Subcutaneous adipose tissue (tissue), 4 donors: ENCODE measurements around the gene DNAAF5. TPM values are rescaled to one million over a fixed set of nuclear protein-coding genes. Genes with fewer than 3 reads are reported as not detected.

ENCODE experiments used
- total RNA-seq, 4 donors: library from RNA; depleted of rRNA; stranded (reverse); fragments of >200 nt; gene quantifications; one replicate each; pipeline ENCODE4 v1.1.0, GENCODE V29; 2016
- TF ChIP-seq, protein P1 (sequence below): fragments of 450-650 bp; IDR thresholded peaks from one replicate; pipeline ENCODE4 v1.5.1; 2016; ENCODE audit warnings: low read depth, mild to moderate bottlenecking, control low read depth, antibody characterized with exemption, moderate library complexity

The DNAAF5 gene
- total RNA-seq, 4 donors from 2014 or later = 11.2 to 19.4 (median 12.8) TPM

DNA sequence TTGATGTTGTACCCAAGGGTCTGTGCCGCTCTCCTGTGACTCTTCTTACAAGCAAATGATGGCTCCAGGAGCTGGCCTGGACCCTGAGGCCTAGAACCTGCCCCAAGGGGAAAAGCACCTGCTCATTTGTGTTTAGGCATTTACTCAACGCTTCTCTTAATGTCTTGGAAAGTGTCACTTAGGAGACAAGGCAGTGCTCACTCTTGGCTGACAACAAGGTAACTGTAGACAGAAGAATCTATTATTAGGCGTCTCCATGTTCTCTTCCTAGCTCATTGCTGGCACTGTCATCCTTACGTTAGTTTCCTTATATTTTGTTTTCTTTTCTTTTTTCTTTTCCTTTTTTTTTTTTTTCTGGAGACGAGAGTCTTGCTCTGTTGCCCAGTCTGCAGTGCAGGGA lies 67.7 kb downstream of the DNAAF5 start:
- TF ChIP-seq, protein P1, sequence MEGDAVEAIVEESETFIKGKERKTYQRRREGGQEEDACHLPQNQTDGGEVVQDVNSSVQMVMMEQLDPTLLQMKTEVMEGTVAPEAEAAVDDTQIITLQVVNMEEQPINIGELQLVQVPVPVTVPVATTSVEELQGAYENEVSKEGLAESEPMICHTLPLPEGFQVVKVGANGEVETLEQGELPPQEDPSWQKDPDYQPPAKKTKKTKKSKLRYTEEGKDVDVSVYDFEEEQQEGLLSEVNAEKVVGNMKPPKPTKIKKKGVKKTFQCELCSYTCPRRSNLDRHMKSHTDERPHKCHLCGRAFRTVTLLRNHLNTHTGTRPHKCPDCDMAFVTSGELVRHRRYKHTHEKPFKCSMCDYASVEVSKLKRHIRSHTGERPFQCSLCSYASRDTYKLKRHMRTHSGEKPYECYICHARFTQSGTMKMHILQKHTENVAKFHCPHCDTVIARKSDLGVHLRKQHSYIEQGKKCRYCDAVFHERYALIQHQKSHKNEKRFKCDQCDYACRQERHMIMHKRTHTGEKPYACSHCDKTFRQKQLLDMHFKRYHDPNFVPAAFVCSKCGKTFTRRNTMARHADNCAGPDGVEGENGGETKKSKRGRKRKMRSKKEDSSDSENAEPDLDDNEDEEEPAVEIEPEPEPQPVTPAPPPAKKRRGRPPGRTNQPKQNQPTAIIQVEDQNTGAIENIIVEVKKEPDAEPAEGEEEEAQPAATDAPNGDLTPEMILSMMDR = no peak

DNA sequence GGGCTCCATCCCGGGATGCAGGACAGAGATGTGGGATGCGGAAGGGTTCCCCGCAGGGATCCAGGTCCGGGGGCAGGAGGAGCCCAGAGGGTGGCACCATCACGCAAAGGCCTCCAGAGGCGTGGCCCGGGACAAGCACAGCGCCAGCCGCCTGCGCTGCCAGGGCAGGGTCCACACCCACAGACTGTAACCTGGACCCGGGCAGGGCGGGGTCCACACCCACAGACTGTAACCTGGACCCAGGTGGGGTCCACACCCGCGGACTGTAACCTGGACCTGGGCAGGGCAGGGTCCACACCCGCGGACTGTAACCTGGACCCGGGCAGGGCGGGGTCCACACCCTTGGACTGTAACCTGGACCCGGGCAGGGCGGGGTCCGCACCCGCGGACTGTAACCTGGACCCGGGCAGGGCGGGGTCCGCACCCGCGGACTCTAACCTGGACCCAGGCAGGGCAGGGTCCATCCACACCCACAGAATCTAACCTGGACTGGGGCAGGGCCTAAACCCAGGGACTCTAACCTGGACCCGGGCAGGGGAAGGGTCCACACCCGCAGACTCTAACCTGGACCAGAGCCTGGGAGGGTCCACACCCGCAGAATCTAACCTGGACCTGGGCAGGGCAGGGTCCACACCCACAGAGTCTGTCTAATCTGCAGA lies 68.3 kb downstream of the DNAAF5 start:
- TF ChIP-seq, protein P1 = no peak

DNA sequence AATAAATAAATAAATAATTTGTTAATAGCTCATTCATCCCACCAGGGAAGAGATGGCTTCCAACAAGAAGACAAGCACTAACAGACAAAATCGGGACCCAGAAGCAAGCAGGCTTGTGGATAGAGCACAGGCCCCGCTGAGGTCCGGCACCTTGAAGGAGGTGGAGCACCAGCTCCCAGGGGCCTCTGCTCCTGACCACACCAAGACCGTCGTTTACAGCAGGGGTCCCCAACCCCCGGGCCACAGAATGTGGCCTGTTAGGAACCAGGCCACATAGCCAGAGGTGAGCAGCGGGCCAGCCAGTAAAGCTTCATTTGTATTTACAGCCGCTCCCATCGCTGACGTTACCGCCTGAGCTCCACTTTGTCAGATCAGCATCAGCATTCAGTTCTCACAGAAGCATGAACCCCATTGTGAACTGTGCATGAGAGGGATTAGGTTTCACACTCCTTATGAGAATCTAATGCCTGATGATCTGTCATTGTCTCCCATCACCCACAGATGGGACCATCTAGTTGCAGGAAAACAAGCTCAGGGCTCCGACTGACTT lies 72.5 kb downstream of the DNAAF5 start:
- TF ChIP-seq, protein P1 = no peak

DNA sequence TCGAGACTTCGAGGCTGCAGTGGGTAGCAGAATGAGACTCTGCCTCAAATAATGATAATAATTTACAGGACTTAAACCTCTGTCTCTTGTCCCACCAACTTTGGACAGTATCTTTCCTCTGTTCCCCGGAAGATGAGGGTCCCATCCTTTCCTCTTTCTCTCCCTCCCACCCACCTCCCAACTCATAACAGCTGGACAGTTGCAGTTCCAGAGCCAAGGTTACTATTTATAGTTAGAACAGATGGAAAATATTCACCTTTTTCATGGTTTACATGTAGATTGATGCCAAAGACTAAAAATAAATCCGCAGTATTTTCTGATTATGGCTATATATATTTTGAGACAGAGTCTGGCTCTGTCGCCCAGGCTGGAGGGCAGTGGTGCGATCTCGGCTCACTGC lies 74.2 kb downstream of the DNAAF5 start:
- TF ChIP-seq, protein P1 = no peak

DNA sequence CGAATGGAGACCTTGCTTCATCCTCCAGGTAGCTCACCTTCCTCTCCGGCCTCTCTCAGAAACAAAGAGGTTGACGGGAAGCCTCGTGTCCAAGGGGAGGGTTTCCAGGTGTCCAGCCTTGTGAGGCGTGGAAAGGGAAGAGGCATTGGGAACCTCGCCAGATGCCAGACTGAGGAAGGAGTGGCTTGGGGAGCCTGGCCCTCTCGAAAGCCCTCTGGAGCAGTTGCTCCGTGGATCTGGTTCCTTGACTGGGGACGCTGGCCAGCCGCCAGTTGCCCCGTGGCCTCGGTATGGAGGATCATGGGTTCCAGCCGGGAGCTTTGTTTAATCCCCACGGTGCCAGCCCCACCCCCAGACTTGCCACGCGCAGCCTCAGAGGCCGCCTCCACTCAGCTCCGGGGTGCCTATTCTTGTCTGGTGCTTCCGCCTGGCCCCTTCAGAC lies 75.5 kb downstream of the DNAAF5 start:
- TF ChIP-seq, protein P1 = no peak

DNA sequence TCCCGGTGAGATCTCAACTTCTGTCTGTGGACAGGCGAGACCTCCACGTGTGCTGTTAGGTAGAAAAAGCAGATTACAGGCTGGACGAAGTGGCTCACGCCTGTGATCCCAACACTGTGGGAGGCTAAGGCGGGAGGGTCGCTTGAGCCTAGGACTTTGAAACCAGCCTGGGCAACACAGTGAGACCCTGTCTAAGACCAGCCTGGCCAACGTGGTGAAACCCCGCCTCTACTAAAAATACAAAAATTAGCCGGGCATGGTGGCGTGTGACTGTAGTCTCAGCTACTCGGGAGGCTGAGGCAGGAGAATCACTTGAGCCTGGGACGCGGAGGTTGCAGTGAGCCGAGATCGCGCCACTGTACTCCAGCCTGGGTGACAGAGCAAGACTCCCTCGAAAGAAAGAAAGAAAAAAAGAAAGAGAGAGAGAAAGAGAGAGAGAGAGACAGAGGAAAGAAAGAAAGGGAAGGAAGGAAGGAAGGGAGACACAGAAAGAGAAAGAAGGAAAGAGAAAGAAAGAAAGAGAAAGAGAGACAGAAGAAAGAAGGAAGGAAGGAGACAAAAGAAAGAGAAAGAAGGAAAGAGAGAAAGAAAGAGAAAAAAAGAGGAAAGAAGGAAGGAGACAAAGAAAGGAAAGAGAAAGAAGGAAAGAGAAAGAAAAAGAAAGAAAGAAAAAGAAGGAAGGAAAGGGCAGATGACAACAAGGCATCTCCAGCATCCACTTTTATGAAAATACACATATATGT lies 76.2 kb downstream of the DNAAF5 start:
- TF ChIP-seq, protein P1 = no peak

DNA sequence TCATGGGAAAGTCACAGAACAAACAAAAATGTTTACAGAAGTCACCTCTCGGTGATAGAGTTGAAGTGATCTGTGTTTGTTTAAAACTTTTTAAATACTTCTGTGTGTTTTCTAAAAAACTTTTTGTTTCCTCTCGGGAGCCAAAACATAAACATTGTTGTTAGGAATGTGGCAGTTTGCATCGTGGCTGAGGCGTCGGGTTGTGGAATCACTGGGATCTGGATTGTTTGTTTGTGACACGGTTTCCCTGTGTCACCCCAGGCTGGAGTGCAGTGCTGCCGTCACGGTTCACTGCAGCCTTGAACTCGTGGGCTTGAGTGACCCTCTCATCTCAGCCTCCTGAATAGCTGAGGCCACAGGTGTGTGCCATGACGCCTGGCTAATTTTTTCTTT lies 76.7 kb downstream of the DNAAF5 start:
- TF ChIP-seq, protein P1 = no peak
